ENCODE measurements around the gene NEMP2. TPM values are rescaled to one million over a fixed set of nuclear protein-coding genes. Genes with fewer than 3 reads are reported as not detected.

Gene NEMP2
- total RNA-seq, 1 experiment from 2014 or later: 8.3 TPM

DNA sequence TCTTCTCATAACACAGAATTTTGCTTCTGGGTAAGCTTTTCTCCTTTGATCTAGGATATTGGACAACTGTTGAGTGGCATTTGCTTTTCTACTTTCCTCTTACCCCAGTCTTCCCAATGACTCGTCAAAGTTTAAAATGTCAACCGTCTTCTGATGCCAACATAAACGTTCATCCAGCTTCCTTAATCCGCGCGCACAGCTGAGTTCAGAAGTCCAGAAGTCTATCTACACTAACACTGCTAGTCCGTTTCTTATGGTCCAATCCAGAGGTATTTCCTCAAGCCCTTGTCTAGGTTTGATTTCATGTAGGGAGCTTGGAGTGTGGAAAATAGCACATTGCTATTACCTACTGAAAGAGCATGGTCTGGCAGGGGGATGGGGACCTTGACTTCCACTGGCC is 77.7 kb downstream of the NEMP2 start:
- Histone ChIP-seq H3K9me2 (ENCODE audit: insufficient read depth) (no peaks in the 10 kb centered on the region), H3K27me3 (ENCODE audit: insufficient read depth, low read depth) (no peaks in the 10 kb centered on the region), H3K79me2 (ENCODE audit: low read depth) (no peaks in the 10 kb centered on the region), H3F3A (ENCODE audit: insufficient read depth, low read depth) (no peaks in the 10 kb centered on the region), H3K27ac (no peak overlapping the region), H3K4me3 (no peak overlapping the region), H3K4me2 (no peak overlapping the region), H4K20me1 (ENCODE audit: insufficient read depth) (no peaks in the 10 kb centered on the region), H3K4me1 (replicated peaks; ENCODE audit: insufficient read depth) (no peaks in the 10 kb centered on the region), H3K36me3 (ENCODE audit: low read depth) (no peaks in the 10 kb centered on the region), H2AFZ (no peak overlapping the region), H3K9me3 (ENCODE audit: insufficient read depth, low read depth) (no peaks in the 10 kb centered on the region)
- POLR2A ChIA-PET (ENCODE audit: unreplicated experiment): interaction anchor here (0.7 kb wide), 1 partner anchor 155 kb away, joined by 4 read pairs; no protein-coding TSS in a partner anchor
- no TSS peak for BruUV-seq (replicated peaks)
- intact Hi-C loops (cut with micrococcal nuclease; ENCODE audit: unreplicated experiment): no loop called here
- CTCF ChIA-PET: no interaction called here
- no peak for DNase-seq
- no peak for TF ChIP-seq EZH2 (IDR thresholded peaks at IDR 0.05; ENCODE audit: low read depth)
- TF ChIP-seq, protein P1, sequence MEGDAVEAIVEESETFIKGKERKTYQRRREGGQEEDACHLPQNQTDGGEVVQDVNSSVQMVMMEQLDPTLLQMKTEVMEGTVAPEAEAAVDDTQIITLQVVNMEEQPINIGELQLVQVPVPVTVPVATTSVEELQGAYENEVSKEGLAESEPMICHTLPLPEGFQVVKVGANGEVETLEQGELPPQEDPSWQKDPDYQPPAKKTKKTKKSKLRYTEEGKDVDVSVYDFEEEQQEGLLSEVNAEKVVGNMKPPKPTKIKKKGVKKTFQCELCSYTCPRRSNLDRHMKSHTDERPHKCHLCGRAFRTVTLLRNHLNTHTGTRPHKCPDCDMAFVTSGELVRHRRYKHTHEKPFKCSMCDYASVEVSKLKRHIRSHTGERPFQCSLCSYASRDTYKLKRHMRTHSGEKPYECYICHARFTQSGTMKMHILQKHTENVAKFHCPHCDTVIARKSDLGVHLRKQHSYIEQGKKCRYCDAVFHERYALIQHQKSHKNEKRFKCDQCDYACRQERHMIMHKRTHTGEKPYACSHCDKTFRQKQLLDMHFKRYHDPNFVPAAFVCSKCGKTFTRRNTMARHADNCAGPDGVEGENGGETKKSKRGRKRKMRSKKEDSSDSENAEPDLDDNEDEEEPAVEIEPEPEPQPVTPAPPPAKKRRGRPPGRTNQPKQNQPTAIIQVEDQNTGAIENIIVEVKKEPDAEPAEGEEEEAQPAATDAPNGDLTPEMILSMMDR (conservative IDR thresholded peaks at IDR 0.05): no peak

GRCh38 chr2:190455358-190456095 is 79.0 kb downstream of the NEMP2 start:
- Histone ChIP-seq H4K20me1 (ENCODE audit: insufficient read depth) (no peaks in the 10 kb centered on the region), H3K4me1 (replicated peaks; ENCODE audit: insufficient read depth) (no peaks in the 10 kb centered on the region), H3K36me3 (ENCODE audit: low read depth) (no peaks in the 10 kb centered on the region), H3K79me2 (ENCODE audit: low read depth) (no peaks in the 10 kb centered on the region), H3K4me3 (no peak overlapping the region), H3K4me2 (no peak overlapping the region), H3K9me3 (ENCODE audit: insufficient read depth, low read depth) (no peaks in the 10 kb centered on the region), H3F3A (ENCODE audit: insufficient read depth, low read depth) (no peaks in the 10 kb centered on the region), H3K27ac (no peak overlapping the region), H2AFZ (no peak overlapping the region), H3K9me2 (ENCODE audit: insufficient read depth) (no peaks in the 10 kb centered on the region), H3K27me3 (ENCODE audit: insufficient read depth, low read depth) (no peaks in the 10 kb centered on the region)
- ChIA-PET CTCF (no interaction called here), POLR2A (ENCODE audit: unreplicated experiment) (no interaction called here)
- no TSS peak for BruUV-seq (replicated peaks)
- no peak for DNase-seq
- intact Hi-C loops (cut with micrococcal nuclease; ENCODE audit: unreplicated experiment): no loop called here
- TF ChIP-seq, protein P1 (conservative IDR thresholded peaks at IDR 0.05): no peak
- TF ChIP-seq EZH2 (IDR thresholded peaks at IDR 0.05; ENCODE audit: low read depth): no peak

GRCh38 chr2:190454795-190455194 is 79.7 kb downstream of the NEMP2 start:
- DNase-seq: no peak
- TF ChIP-seq EZH2 (IDR thresholded peaks at IDR 0.05; ENCODE audit: low read depth): no peak
- TF ChIP-seq, protein P1 (conservative IDR thresholded peaks at IDR 0.05): no peak
- Histone ChIP-seq H3F3A (ENCODE audit: insufficient read depth, low read depth) (no peaks in the 10 kb centered on the region), H3K79me2 (ENCODE audit: low read depth) (no peaks in the 10 kb centered on the region), H3K4me3 (no peak overlapping the region), H3K9me2 (ENCODE audit: insufficient read depth) (no peaks in the 10 kb centered on the region), H2AFZ (no peak overlapping the region), H3K4me2 (no peak overlapping the region), H3K27ac (no peak overlapping the region), H3K4me1 (replicated peaks; ENCODE audit: insufficient read depth) (no peaks in the 10 kb centered on the region), H3K9me3 (ENCODE audit: insufficient read depth, low read depth) (no peaks in the 10 kb centered on the region), H4K20me1 (ENCODE audit: insufficient read depth) (no peaks in the 10 kb centered on the region), H3K27me3 (ENCODE audit: insufficient read depth, low read depth) (no peaks in the 10 kb centered on the region), H3K36me3 (ENCODE audit: low read depth) (no peaks in the 10 kb centered on the region)
- intact Hi-C loops (cut with micrococcal nuclease; ENCODE audit: unreplicated experiment): no loop called here
- POLR2A ChIA-PET (ENCODE audit: unreplicated experiment): no interaction called here
- CTCF ChIA-PET: no interaction called here
- no TSS peak for BruUV-seq (replicated peaks)

Other genes with a start within 250 kb of the NEMP2 start
- gene HIBCH, start 214.9 kb downstream of the NEMP2 start, total RNA-seq (2021): 14.7 and 17.4 TPM in 2 replicates
- 7.1 and 9.5 TPM in 2 replicates for gene INPP1, start 191.1 kb downstream of the NEMP2 start, total RNA-seq (2021)
- gene MFSD6, start 126.4 kb downstream of the NEMP2 start, total RNA-seq (2021): 13.3 and 15.6 TPM in 2 replicates
- 17.0 and 22.9 TPM in 2 replicates for gene NAB1, start 114.4 kb upstream of the NEMP2 start, total RNA-seq (2021)